ENCODE data around the gene APIP. TPM values are rescaled to one million over a fixed set of nuclear protein-coding genes. Genes with fewer than 3 reads are reported as not detected.
"Not testable (repeated sequence)": the region's sequence is repeated elsewhere in the genome, so short reads cannot be mapped to it uniquely, and the experiment has no call there.

APIP gene
- polyA plus RNA-seq, 1 of the 3 experiments (the other 2 are of a cell fraction), result 21.3 TPM

DNA sequence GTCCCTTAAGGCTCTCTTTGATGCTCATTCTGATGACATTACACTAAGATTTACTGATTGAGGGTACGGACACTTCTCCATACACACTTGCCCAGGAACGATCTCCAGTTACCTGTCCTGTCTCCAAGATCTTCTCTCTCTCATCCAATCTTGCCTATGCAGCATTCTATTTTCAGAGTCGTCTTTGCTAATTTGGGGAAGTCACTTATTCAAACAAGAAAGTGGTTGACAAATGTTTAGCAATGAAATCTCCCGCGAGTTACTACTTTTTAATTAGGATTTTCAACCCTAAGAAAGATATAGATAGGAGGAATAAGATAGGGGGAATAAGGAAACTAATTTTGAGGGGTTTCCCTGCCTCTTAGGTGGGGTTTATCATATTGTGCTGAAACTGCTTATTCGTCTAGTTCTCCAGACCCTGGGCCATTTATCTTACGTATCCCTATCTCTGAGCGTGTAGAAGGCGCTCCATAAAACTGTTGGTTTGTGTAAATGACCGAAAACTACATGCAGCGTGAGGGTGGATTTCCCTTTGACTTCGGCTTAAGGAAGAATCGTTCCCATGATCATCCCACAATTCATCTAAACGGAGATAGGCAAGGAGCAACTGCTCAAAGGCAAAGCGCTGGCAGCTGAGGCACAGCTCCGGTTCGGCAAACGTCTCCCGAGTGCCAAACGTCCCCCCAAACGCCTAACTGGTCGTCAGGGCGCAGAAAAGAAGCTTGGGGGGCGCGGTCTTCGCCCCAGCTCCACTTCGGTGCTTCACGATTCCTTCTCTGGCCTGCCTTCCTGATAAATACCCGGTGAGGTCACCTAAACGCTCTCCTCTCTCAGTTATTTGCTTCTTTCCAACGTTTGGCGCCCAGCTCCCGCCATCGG is 804 bp downstream of the APIP start:
- 21% methylated on average over 18 of the region's 34 CpGs for WGBS (ENCODE audit: low lambda C conversion rate)
- peaks cover 12 to 13% of the 10 kb centered on the region in 2 experiments; a peak in 3 of 4 replicates for H3K4me1 ChIP-seq (ENCODE audit: control insufficient read depth in 1 of 2, insufficient read depth in 2 of 2, low read depth in 1 of 2, low read length in 1 of 2)
- H4K20me1 ChIP-seq (ENCODE audit: insufficient read depth), result no peaks in the 10 kb centered on the region; the same call in 1 of the 2 replicates
- H3K79me2 ChIP-seq (ENCODE audit: insufficient read depth), result peaks cover 71% of the 10 kb centered on the region
- H3K9ac ChIP-seq, result peak overlapping the region; percentile 98
- no peaks in the 10 kb centered on the region for H3K9me3 ChIP-seq
- CTCF ChIA-PET, result interaction anchor here (0.6 to 3.1 kb wide), 6 partner anchors 11 to 403 kb away, joined by 3 to 24 read pairs (median 4); no protein-coding TSS in a partner anchor
- H3K27me3 ChIP-seq (ENCODE audit: insufficient read depth), result no peaks in the 10 kb centered on the region
- H3K36me3 ChIP-seq (replicated peaks in 1 of 2; ENCODE audit: control insufficient read depth in 1 of 2, insufficient read depth in 2 of 2, low read length in 1 of 2), result peaks cover 11 to 15% of the 10 kb centered on the region in 2 experiments
- peak overlapping the region; percentile 90 to 98 for H3K27ac ChIP-seq (ENCODE audit: low read depth in 2 of 2, low read length in 1 of 2)
- TF ChIP-seq MXI1 (IDR thresholded peaks at IDR 0.05; ENCODE audit: low read depth, low read length), result 0 out of 2 replicates have a peak, but pooled peaks have one; percentile 9
- no peak for TF ChIP-seq TEAD4 (IDR thresholded peaks at IDR 0.05; ENCODE audit: borderline replicate concordance, insufficient read depth)
- no peak for TF ChIP-seq YY1 (IDR thresholded peaks at IDR 0.05; ENCODE audit: low read depth)
- TF ChIP-seq, protein P1, sequence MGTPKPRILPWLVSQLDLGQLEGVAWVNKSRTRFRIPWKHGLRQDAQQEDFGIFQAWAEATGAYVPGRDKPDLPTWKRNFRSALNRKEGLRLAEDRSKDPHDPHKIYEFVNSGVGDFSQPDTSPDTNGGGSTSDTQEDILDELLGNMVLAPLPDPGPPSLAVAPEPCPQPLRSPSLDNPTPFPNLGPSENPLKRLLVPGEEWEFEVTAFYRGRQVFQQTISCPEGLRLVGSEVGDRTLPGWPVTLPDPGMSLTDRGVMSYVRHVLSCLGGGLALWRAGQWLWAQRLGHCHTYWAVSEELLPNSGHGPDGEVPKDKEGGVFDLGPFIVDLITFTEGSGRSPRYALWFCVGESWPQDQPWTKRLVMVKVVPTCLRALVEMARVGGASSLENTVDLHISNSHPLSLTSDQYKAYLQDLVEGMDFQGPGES (IDR thresholded peaks at IDR 0.05; ENCODE audit: low read depth, low read length), result no peak
- TF ChIP-seq GATA2 (CRISPR knock-in tag; IDR thresholded peaks at IDR 0.05), result 0 out of 2 replicates have a peak, but pooled peaks have one; percentile 1
- no peak for TF ChIP-seq MEF2A (IDR thresholded peaks at IDR 0.05; ENCODE audit: borderline replicate concordance, low read depth)
- H3F3A ChIP-seq (replicated peaks; ENCODE audit: insufficient read depth), result peaks cover 10% of the 10 kb centered on the region
- POLR2A ChIA-PET, result interaction anchor here (0.8 kb wide), 1 partner anchor 308 kb away, joined by 3 read pairs; no protein-coding TSS in a partner anchor
- H2AFZ ChIP-seq (ENCODE audit: low read depth), result peak overlapping the region; percentile 91
- H3K9me2 ChIP-seq, result no peaks in the 10 kb centered on the region
- no peak for DNase-seq
- H3K4me2 ChIP-seq, result peak overlapping the region; percentile 96
- H3K4me3 ChIP-seq (ENCODE audit: low read depth in 2 of 2, low read length in 1 of 2), result peak overlapping the region; percentile 65 to 97

DNA sequence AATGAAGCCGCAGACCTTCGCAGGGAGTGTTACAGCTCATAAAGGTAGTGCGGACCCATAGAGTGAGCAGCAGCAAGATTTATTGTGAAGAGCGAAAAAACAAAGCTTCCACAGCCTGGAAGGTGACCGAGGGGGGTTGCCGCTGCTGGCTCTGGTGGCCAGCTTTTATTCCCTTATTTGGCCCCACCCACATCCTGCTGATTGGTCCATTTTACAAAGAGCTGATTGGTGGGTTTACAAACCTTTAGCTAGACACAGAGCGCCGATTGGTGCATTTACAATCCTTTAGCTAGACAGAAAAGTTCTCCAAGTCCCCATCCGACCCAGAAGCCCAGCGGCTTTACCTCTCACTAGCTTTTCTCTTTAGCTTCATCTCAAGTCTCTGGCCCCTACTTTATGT is 2.6 kb downstream of the APIP start:
- peaks cover 58% of the 10 kb centered on the region for H3K79me2 ChIP-seq (ENCODE audit: insufficient read depth)
- POLR2A ChIA-PET; H3F3A ChIP-seq (replicated peaks; ENCODE audit: insufficient read depth); H4K20me1 ChIP-seq (ENCODE audit: insufficient read depth); H3K36me3 ChIP-seq (replicated peaks in 1 of 2; ENCODE audit: control insufficient read depth in 1 of 2, insufficient read depth in 2 of 2, low read length in 1 of 2); CTCF ChIA-PET; H2AFZ ChIP-seq (ENCODE audit: low read depth); H3K4me3 ChIP-seq (ENCODE audit: low read depth in 2 of 2, low read length in 1 of 2); DNase-seq; H3K27ac ChIP-seq (ENCODE audit: low read depth in 2 of 2, low read length in 1 of 2); H3K27me3 ChIP-seq (ENCODE audit: insufficient read depth); H3K9ac ChIP-seq; H3K9me2 ChIP-seq; H3K9me3 ChIP-seq; H3K4me2 ChIP-seq: not testable (repeated sequence)
- 97% methylated on average over 10 of the region's 10 CpGs for WGBS (ENCODE audit: low lambda C conversion rate)
- H3K4me1 ChIP-seq (ENCODE audit: control insufficient read depth in 1 of 2, insufficient read depth in 2 of 2, low read depth in 1 of 2, low read length in 1 of 2), result peaks cover 12 to 13% of the 10 kb centered on the region in 2 experiments; a peak in 3 of 4 replicates

DNA sequence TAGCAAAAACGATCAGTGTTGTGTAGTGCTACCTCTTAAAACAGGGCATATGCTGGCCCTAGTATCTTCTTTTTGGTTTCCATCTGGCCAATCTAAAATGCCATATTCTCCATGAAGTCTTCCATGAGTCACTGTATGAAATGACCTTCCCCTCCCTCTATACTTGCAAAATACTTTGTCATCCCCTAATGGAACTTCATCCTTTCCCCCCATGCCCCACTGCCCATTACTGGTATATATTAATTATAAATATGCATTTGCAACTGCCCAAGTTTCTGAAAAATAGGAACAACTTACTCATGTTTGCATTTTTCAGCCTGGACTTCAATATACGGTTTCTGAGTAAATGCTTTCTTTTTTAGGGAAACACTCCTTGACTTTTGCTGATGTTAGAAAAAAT is 4.5 kb downstream of the APIP start:
- no peak for DNase-seq
- CTCF ChIA-PET, result no interaction called here
- POLR2A ChIA-PET, result no interaction called here
- Histone ChIP-seq H3K9me2 (no peaks in the 10 kb centered on the region), H3K4me3 (ENCODE audit: low read depth in 2 of 2, low read length in 1 of 2) (no peak overlapping the region), H3K36me3 (replicated peaks in 1 of 2; ENCODE audit: control insufficient read depth in 1 of 2, insufficient read depth in 2 of 2, low read length in 1 of 2) (peaks cover 5 to 7% of the 10 kb centered on the region in 2 experiments), H3K27ac (ENCODE audit: low read depth in 2 of 2, low read length in 1 of 2) (no peak overlapping the region), H3K4me1 (ENCODE audit: control insufficient read depth in 1 of 2, insufficient read depth in 2 of 2, low read depth in 1 of 2, low read length in 1 of 2) (peaks cover 4 to 6% of the 10 kb centered on the region in 2 experiments; a peak in 3 of 4 replicates), H3K27me3 (ENCODE audit: insufficient read depth) (no peaks in the 10 kb centered on the region), H2AFZ (ENCODE audit: low read depth) (no peak overlapping the region), H3F3A (replicated peaks; ENCODE audit: insufficient read depth) (peaks cover 8% of the 10 kb centered on the region), H3K4me2 (no peak overlapping the region), H3K9ac (no peak overlapping the region), H4K20me1 (ENCODE audit: insufficient read depth) (no peaks in the 10 kb centered on the region; the same call in 1 of the 2 replicates), H3K79me2 (ENCODE audit: insufficient read depth) (peaks cover 47% of the 10 kb centered on the region), H3K9me3 (no peaks in the 10 kb centered on the region)
- TF ChIP-seq EP300 (IDR thresholded peaks at IDR 0.05; ENCODE audit: borderline replicate concordance in 1 of 2, low read depth in 1 of 2, low read length in 1 of 2), result no peak
- 91% methylated on average over 2 of the region's 2 CpGs for WGBS (ENCODE audit: low lambda C conversion rate)

Data from SK-N-SH (cell line).